Endodermal cell (in vitro differentiated cells): ENCODE results near the gene CLEC16A. TPM values are rescaled to one million over a fixed set of nuclear protein-coding genes. Genes with fewer than 3 reads are reported as not detected.

Experiments
- DNase-seq: peaks from one replicate; pipeline ENCODE4 v3.0.0-alpha.2; 2017
- H3K27ac ChIP-seq: 2 replicates; pipeline ENCODE4 v1.5.1; 2013; ENCODE audit warnings: mild to moderate bottlenecking, low read depth, low read length, moderate library complexity
- H3K27me3 ChIP-seq: 2 replicates; pipeline ENCODE4 v1.6.1; 2013; ENCODE audit warnings: mild to moderate bottlenecking, low read length, moderate library complexity; ENCODE audit not compliant: insufficient read depth, control insufficient read depth, poor library complexity, severe bottlenecking
- H3K36me3 ChIP-seq: 2 replicates; pipeline ENCODE4 v1.7.0; 2013; ENCODE audit warnings: mild to moderate bottlenecking, low read length, moderate library complexity; ENCODE audit not compliant: control insufficient read depth, insufficient read depth
- H3K4me1 ChIP-seq: one replicate; pipeline ENCODE4 v1.7.0; 2013; ENCODE audit warnings: low read length; ENCODE audit not compliant: control insufficient read depth, insufficient read depth
- H3K4me3 ChIP-seq: 2 replicates; pipeline ENCODE4 v1.5.1; 2013; ENCODE audit warnings: mild to moderate bottlenecking, low read length, moderate library complexity
- H3K9ac ChIP-seq: 2 replicates; pipeline ENCODE4 v1.6.1; 2013; ENCODE audit warnings: mild to moderate bottlenecking, low read length, moderate library complexity; ENCODE audit not compliant: poor library complexity, severe bottlenecking; ENCODE audit errors: extremely low read depth
- H3K9me3 ChIP-seq: 2 replicates; pipeline ENCODE4 v1.6.1; 2013; ENCODE audit warnings: mild to moderate bottlenecking, low read length, moderate library complexity; ENCODE audit not compliant: control insufficient read depth
- H3K27ac Mint-ChIP-seq: 2 replicates; pipeline ENCODE4 v1.8.0; 2020; ENCODE audit warnings: mixed read lengths
- H3K27me3 Mint-ChIP-seq: 2 replicates; pipeline ENCODE4 v1.8.0; 2021; ENCODE audit warnings: mild to moderate bottlenecking, mixed read lengths; ENCODE audit not compliant: insufficient read depth
- H3K36me3 Mint-ChIP-seq: 2 replicates; pipeline ENCODE4 v1.8.0; 2020; ENCODE audit warnings: low read depth, mixed read lengths
- H3K4me1 Mint-ChIP-seq: 2 replicates; pipeline ENCODE4 v1.8.0; 2020; ENCODE audit warnings: mixed read lengths
- H3K4me3 Mint-ChIP-seq: 2 replicates; pipeline ENCODE4 v1.8.0; 2020; ENCODE audit warnings: mild to moderate bottlenecking, moderate library complexity, mixed read lengths
- H3K9me3 Mint-ChIP-seq: 2 replicates; pipeline ENCODE4 v1.8.0; 2020; ENCODE audit warnings: mild to moderate bottlenecking, mixed read lengths
- WGBS, 2 experiments: methylation state at CpG; one replicate each; pipeline versions ENCODE4 v1.1.5 to v1.1.7; 2013; ENCODE audit warnings: missing lambda C conversion rate in 2 of 2, mixed read lengths in 1 of 2; ENCODE audit not compliant: insufficient coverage in 1 of 2, insufficient read length in 1 of 2; 5-methylcytosine and 5-hydroxymethylcytosine counted together
- total RNA-seq, 2 donors: library from RNA; stranded (reverse); fragmentation: NEBNext Ultra II Directional in 1 of 2; extraction: Animal tissue kit (Norgen Biotek cat#: 25700) in 1 of 2; gene quantifications; 2 replicates in 1 of 2; 3 replicates in 1 of 2; pipeline ENCODE4 v1.2.1, GENCODE V29; 2021
- TF ChIP-seq, protein P1 (sequence below): fragments of 200-600 bp; sonication (generic); conservative IDR thresholded peaks from 2 replicates; pipeline ENCODE4 v1.5.0; 2021; ENCODE audit warnings: antibody characterized with exemption, mild to moderate bottlenecking

CLEC16A gene
- total RNA-seq, 2 donors from 2014 or later: 19.5 to 28.3 TPM

DNA sequence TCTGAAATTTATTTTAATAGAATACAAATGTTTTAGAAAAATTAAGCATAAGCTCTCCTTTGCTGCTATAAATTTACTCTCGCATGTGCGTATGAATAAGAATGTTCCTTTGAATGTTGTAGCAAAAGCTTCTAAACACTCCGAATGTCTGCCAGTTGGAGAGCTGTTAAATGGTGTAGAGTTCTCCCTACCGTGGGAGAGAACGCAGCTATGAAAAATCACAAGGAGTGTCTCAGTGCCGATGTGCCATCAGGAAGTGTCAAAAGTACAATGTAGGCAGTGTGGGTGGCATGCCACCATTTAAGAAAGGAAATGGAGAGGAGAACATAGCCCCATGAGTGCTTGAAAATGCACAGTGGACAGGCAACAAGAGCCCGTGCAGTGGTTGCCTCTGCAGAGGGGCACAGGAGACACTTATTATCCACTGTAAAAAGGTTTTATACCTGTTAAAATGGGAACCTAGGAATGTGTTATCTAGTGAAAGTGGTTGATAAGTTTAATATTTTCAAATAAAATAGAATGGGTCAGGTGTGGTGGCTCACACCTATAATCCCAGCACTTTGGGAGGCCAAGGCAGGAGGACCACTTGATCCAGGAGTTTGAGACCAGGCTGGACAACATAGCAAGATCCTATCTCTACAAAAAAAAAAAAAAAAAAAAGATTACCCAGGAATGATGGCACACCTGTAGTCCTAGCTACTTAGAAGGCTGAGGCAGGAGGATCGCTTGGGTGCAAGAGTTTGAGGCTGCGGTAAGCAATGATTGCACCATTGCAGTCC is 167.7 kb downstream of the CLEC16A start:
- Histone ChIP-seq H3K36me3 (no peaks in the 10 kb centered on the region), H3K27me3 (no peaks in the 10 kb centered on the region), H3K27ac (no peak overlapping the region), H3K4me1 (no peaks in the 10 kb centered on the region), H3K9me3 (no peaks in the 10 kb centered on the region), H3K9ac (no peak overlapping the region), H3K4me3 (no peak overlapping the region)
- Mint-ChIP-seq H3K4me3 (no peak overlapping the region), H3K27ac (no peak overlapping the region), H3K27me3 (no peaks in the 10 kb centered on the region), H3K36me3 (peaks cover 9% of the 10 kb centered on the region), H3K9me3 (no peaks in the 10 kb centered on the region), H3K4me1 (peaks cover 10% of the 10 kb centered on the region)
- TF ChIP-seq, protein P1, sequence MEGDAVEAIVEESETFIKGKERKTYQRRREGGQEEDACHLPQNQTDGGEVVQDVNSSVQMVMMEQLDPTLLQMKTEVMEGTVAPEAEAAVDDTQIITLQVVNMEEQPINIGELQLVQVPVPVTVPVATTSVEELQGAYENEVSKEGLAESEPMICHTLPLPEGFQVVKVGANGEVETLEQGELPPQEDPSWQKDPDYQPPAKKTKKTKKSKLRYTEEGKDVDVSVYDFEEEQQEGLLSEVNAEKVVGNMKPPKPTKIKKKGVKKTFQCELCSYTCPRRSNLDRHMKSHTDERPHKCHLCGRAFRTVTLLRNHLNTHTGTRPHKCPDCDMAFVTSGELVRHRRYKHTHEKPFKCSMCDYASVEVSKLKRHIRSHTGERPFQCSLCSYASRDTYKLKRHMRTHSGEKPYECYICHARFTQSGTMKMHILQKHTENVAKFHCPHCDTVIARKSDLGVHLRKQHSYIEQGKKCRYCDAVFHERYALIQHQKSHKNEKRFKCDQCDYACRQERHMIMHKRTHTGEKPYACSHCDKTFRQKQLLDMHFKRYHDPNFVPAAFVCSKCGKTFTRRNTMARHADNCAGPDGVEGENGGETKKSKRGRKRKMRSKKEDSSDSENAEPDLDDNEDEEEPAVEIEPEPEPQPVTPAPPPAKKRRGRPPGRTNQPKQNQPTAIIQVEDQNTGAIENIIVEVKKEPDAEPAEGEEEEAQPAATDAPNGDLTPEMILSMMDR: no peak
- no peak for DNase-seq
- 82 to 85% methylated on average over 9 of the region's 9 CpGs for WGBS, 2 experiments

DNA sequence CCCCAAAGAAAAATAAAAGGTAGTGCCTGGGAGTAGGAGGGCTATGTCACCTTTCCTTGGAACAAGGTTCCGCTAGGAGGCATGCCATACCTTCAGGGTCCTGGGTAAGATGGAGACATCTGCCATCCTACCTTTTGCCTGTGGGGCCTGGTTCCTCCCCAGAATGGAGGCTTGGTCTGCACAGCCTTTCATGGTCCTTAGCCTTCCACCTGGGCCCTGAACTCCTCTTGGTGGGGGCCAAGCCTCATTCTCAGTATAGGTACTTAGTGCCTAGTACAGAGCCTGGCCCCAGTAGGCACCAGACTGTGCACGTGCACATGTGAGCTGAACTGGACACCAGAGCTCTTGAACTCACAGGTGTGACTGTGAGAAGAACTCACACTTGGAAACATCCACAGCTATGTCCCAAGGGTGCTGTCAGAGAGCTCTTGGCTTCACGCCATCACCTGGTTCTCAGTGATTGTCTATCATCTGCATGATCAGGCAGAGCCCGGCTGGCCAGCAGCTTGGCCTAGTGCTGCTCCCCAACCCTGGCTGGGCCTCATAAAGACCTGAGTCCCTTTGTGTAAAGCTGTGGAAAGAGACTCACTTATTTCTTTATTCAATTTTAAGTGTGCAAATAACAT is 168.5 kb downstream of the CLEC16A start:
- no peaks in the 10 kb centered on the region for H3K4me1 ChIP-seq
- H3K9me3 ChIP-seq: no peaks in the 10 kb centered on the region
- no peak overlapping the region for H3K9ac ChIP-seq
- H3K27ac ChIP-seq: no peak overlapping the region
- Mint-ChIP-seq H3K9me3 (no peaks in the 10 kb centered on the region), H3K4me3 (no peak overlapping the region), H3K27me3 (no peaks in the 10 kb centered on the region), H3K27ac (no peak overlapping the region), H3K36me3 (peaks cover 9% of the 10 kb centered on the region), H3K4me1 (peaks cover 10% of the 10 kb centered on the region)
- H3K36me3 ChIP-seq: no peaks in the 10 kb centered on the region
- H3K27me3 ChIP-seq: no peaks in the 10 kb centered on the region
- 95 to 100% methylated on average over 4 of the region's 4 CpGs for WGBS, 2 experiments
- TF ChIP-seq, protein P1: no peak
- DNase-seq: no peak
- H3K4me3 ChIP-seq: no peak overlapping the region

DNA sequence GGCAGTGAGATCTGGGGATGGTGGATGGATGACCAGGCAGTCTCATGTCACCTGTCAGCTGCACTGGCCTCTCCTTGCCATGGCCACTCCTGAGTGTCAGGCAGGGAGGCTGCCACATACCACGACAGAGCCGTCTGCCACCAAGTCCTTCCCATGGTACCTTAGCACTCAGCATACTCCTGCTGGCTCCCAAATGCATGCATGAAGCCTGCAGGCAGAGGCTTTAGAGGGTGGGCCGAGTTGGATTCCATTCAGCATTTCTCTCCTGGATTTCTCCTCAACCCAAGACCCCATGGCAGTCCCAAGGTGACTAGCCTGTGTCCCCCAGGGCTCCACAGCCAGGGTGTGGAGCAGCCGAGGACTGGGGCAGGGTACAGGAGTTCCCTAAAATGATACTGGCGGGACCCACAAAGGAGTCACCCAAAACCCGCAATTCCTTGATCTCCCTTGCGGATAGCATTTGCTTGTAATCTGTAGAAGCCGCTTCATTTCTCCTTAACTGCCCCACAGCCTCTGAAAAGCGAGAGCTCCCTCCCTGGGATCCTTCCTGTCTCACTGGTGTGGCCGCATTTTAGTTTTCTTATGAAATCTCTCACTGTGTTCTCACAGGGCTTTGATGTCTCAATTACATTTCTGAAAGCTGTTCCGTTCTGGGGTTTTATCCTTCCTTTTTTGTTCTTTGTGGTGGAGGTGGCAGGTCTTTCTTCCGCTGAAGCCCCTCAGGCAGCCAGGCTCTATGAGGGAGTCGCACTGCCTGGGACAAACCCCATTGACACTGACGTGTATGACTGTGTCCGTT is 170.2 kb downstream of the CLEC16A start:
- no peaks in the 10 kb centered on the region for H3K27me3 Mint-ChIP-seq

More for the DNA sequence above, 170.2 kb downstream of the CLEC16A start:
- no peak overlapping the region for H3K9ac ChIP-seq
- Mint-ChIP-seq H3K4me1 (peaks cover 7% of the 10 kb centered on the region), H3K27ac (no peak overlapping the region), H3K9me3 (no peaks in the 10 kb centered on the region), H3K4me3 (no peak overlapping the region), H3K36me3 (peaks cover 6% of the 10 kb centered on the region)
- H3K4me1 ChIP-seq: no peaks in the 10 kb centered on the region
- DNase-seq: no peak
- TF ChIP-seq, protein P1: no peak
- H3K36me3 ChIP-seq: no peaks in the 10 kb centered on the region
- no peak overlapping the region for H3K4me3 ChIP-seq
- H3K27me3 ChIP-seq: no peaks in the 10 kb centered on the region
- WGBS, 2 experiments: 86% methylated on average over 10 to 15 of the region's 15 CpGs
- no peak overlapping the region for H3K27ac ChIP-seq
- no peaks in the 10 kb centered on the region for H3K9me3 ChIP-seq
